Chondrocyte (in vitro differentiated cells): ENCODE measurements around the gene DNAJB13. TPM values are rescaled to one million over a fixed set of nuclear protein-coding genes. Genes with fewer than 3 reads are reported as not detected.

Source experiments
- DNase-seq: peaks from one replicate; pipeline ENCODE4 v3.0.0; 2021; ENCODE audit warnings: mixed read lengths, low spot score
- H3K27ac Mint-ChIP-seq: one replicate; pipeline ENCODE4 v1.8.0; 2021; ENCODE audit warnings: mild to moderate bottlenecking, moderate library complexity, mixed read lengths; ENCODE audit not compliant: unreplicated experiment
- H3K27me3 Mint-ChIP-seq: 2 replicates; pipeline ENCODE4 v1.8.0; 2021; ENCODE audit warnings: low read depth, mixed read lengths
- H3K36me3 Mint-ChIP-seq: 2 replicates; pipeline ENCODE4 v1.8.0; 2021; ENCODE audit warnings: low read depth, mixed read lengths
- H3K4me1 Mint-ChIP-seq: 2 replicates; pipeline ENCODE4 v1.8.0; 2021; ENCODE audit warnings: low read depth, mild to moderate bottlenecking, mixed read lengths
- H3K4me3 Mint-ChIP-seq: one replicate; pipeline ENCODE4 v1.8.0; 2021; ENCODE audit warnings: mild to moderate bottlenecking, moderate library complexity, mixed read lengths; ENCODE audit not compliant: unreplicated experiment
- H3K9me3 Mint-ChIP-seq: 2 replicates; pipeline ENCODE4 v1.8.0; 2021; ENCODE audit warnings: low read depth, mixed read lengths
- CTCF ChIP-seq: fragments of 200-600 bp; sonication (generic); IDR thresholded peaks from 2 replicates; pipeline ENCODE4 v1.5.0; 2021; ENCODE audit warnings: antibody characterized with exemption, mild to moderate bottlenecking, moderate library complexity
- total RNA-seq: library from RNA; stranded (reverse); gene quantifications from 3 replicates; pipeline ENCODE4 v1.2.1, GENCODE V29; 2021

The DNAJB13 gene
- total RNA-seq, 1 donor from 2014 or later: not detected

DNA sequence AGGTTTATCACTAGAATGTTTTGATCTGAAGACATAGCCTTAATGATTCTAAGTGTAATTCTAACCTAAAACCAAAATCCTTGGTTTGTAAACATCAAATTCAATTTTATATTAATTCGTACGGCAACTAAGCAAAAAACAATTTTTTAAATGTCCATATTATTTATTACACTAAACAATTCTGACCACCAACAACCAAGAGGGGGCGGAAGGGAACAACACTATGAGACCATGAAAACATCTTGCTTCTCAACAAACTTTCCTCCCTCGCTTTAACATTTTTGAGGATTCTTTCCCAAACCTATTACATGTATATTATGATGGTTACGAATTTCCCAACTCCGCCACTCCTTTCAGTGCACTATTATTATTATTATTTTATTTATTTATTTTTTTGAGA, 38.3 kb downstream of the DNAJB13 start:
- H3K4me3 Mint-ChIP-seq: no peak overlapping the region
- no peaks in the 10 kb centered on the region for H3K9me3 Mint-ChIP-seq
- no peaks in the 10 kb centered on the region for H3K27me3 Mint-ChIP-seq
- no peak for TF ChIP-seq CTCF
- DNase-seq: no peak
- no peak overlapping the region for H3K27ac Mint-ChIP-seq
- no peaks in the 10 kb centered on the region for H3K36me3 Mint-ChIP-seq
- H3K4me1 Mint-ChIP-seq: peaks cover under 1% of the 10 kb centered on the region

- no peaks in the 10 kb centered on the region for H3K4me1 Mint-ChIP-seq
- H3K36me3 Mint-ChIP-seq: no peaks in the 10 kb centered on the region
- no peak for DNase-seq
- no peaks in the 10 kb centered on the region for H3K9me3 Mint-ChIP-seq
- no peak overlapping the region for H3K27ac Mint-ChIP-seq
- TF ChIP-seq CTCF: no peak
- no peaks in the 10 kb centered on the region for H3K27me3 Mint-ChIP-seq
- no peak overlapping the region for H3K4me3 Mint-ChIP-seq
These were observed 39.9 kb downstream of the DNAJB13 start for GRCh38 chr11:73990730-73991129.

- Mint-ChIP-seq H3K27ac (no peak overlapping the region), H3K27me3 (no peaks in the 10 kb centered on the region), H3K4me1 (no peaks in the 10 kb centered on the region), H3K9me3 (no peaks in the 10 kb centered on the region), H3K4me3 (no peak overlapping the region), H3K36me3 (no peaks in the 10 kb centered on the region)
- no peak for TF ChIP-seq CTCF
- peak; percentile 24 for DNase-seq
These were observed 40.7 kb downstream of the DNAJB13 start for GRCh38 chr11:73991471-73992006.

DNA sequence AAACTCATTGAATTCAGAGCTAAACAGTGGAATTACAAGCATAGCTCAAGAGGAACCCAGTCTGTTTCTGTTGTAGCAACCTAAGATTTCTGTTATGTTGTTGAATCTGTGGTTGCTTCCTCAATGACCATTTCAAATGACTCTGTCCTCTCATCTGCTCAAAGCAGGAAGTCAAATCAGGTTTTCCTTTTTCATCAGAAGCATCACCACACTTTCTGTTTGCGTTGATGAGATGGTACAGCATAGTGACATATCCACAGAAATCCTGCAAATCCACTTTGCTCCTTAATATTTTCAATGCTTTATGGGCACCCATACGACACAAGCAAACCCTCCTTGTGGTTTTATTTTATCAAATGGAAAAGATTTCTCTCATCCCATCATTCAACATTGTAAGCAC, 44.4 kb downstream of the DNAJB13 start:
- no peak for DNase-seq
- H3K27me3 Mint-ChIP-seq: no peaks in the 10 kb centered on the region
- no peak overlapping the region for H3K27ac Mint-ChIP-seq
- no peaks in the 10 kb centered on the region for H3K4me1 Mint-ChIP-seq
- no peaks in the 10 kb centered on the region for H3K36me3 Mint-ChIP-seq
- H3K9me3 Mint-ChIP-seq: no peaks in the 10 kb centered on the region
- H3K4me3 Mint-ChIP-seq: no peak overlapping the region
- TF ChIP-seq CTCF: no peak

DNA sequence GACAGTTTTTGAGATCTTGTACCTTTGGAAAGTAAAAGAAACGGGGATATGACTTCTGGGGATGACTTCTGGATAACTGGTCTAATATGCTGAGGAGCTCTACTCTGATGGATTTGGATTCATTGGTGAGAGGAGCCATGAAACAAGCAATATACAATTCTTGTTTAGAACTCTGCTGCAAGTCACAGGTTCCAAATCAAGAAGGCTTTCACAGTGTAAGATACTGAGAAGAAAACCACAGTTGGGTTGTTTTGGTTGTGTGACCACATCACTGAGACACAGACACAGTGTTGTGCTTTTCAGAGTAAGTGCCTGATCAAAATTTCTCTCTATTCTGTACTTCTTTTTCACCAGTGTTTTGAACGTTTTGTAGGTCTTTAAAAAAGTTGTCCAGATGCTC, 44.9 kb downstream of the DNAJB13 start:
- DNase-seq: no peak
- Mint-ChIP-seq H3K27me3 (no peaks in the 10 kb centered on the region), H3K4me3 (no peak overlapping the region), H3K4me1 (no peaks in the 10 kb centered on the region), H3K36me3 (no peaks in the 10 kb centered on the region), H3K9me3 (no peaks in the 10 kb centered on the region), H3K27ac (no peak overlapping the region)
- no peak for TF ChIP-seq CTCF
